ENCODE data around the gene TCEA2. TPM values are rescaled to one million over a fixed set of nuclear protein-coding genes. Genes with fewer than 3 reads are reported as not detected.
A peak's percentile ranks its signal among the peaks of the same experiment; 100 is the strongest.

TCEA2 gene
- total and polyA plus RNA-seq, 2 of the 13 experiments (the other 11 are each of a cell fraction or from before 2014, with no cell fraction given), result 28.1 to 33.7 TPM

DNA sequence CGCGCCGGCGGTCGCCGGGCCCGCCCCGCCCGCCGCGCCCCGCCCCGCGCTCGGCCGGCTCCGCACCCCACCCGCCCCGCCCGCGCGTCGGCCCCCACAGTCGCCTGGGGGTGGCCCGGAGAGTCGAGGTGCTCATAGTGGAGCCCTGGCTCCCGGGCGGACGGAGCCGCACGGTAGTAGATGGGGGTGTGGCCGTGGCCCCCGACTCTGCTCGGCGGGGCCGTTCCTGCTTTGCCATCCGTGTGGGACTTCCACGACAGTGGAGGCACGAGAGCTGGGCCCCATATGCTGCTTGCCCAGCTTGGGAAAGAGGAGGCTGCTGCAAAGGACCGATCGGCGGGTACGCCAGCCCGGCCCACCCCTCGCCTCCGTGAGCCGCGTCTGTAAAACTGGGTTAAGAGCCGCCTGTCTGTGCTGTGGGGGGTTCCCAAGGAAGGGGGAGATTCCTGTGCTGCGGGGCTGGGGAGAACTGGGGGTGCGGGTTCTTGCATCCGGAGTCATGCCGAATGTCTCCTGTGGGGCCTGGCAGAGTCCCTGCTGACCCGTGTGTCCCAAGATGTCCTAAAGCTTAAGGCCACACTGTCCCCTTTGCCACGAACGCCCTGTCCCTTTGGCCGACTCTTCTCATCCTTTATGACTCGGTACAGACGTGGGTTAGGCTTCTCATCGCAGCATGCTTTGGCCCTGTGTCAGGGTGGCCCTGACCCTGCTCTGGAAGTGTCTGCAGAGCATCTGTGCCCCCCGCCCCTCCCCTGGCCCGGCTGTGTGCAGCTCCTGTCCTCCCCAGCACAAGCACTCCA is 17.2 kb downstream of the TCEA2 start, which contains the start of gene OPRL1 (continued):
- TF ChIP-seq ZBTB40 (IDR thresholded peaks at IDR 0.05) (no peak), ZBTB40 (CRISPR knock-in tag; IDR thresholded peaks at IDR 0.05) (0 out of 2 replicates have a peak, but pooled peaks have one; percentile 34), CEBPB (IDR thresholded peaks at IDR 0.05; ENCODE audit: borderline replicate concordance, low read depth, low read length) (no peak), HMG20B (CRISPR knock-in tag; conservative IDR thresholded peaks at IDR 0.05) (no peak), ZNF777 (CRISPR knock-in tag; IDR thresholded peaks at IDR 0.05) (peak; percentile 15; the same call in 1 of the 2 replicates), EP300 (IDR thresholded peaks at IDR 0.05; ENCODE audit: low read depth in 2 of 2, low read length in 2 of 2) (no peak), EP300 (CRISPR knock-in tag; IDR thresholded peaks at IDR 0.05; ENCODE audit: borderline replicate concordance) (no peak; the same call in 1 of the 2 replicates), ZNF724P (CRISPR knock-in tag; IDR thresholded peaks at IDR 0.05; ENCODE audit: borderline replicate concordance) (no peak), PRDM10 (CRISPR knock-in tag; IDR thresholded peaks at IDR 0.05; ENCODE audit: low read depth) (no peak), ZNF749 (CRISPR knock-in tag; IDR thresholded peaks at IDR 0.05; ENCODE audit: borderline replicate concordance) (no peak), ZNF530 (CRISPR knock-in tag; IDR thresholded peaks at IDR 0.05; ENCODE audit: low read depth) (no peak), RCOR2 (CRISPR knock-in tag; IDR thresholded peaks at IDR 0.05) (no peak), ZNF605 (CRISPR knock-in tag; IDR thresholded peaks at IDR 0.05) (peak; percentile 44; the same call in 1 of the 2 replicates), SAFB2 (CRISPR knock-in tag; IDR thresholded peaks at IDR 0.05; ENCODE audit: borderline replicate concordance, low read depth) (0 out of 2 replicates have a peak, but pooled peaks have one; percentile 43), ZNF567 (CRISPR knock-in tag; IDR thresholded peaks at IDR 0.05; ENCODE audit: borderline replicate concordance) (0 out of 2 replicates have a peak, but pooled peaks have one; percentile 63), RXRB (CRISPR knock-in tag; IDR thresholded peaks at IDR 0.05; ENCODE audit: borderline replicate concordance) (0 out of 2 replicates have a peak, but pooled peaks have one; percentile 6), NFRKB (IDR thresholded peaks at IDR 0.05) (no peak)
